Heart left ventricle (tissue), 13 donors: Measurements from ENCODE around the gene RNF130.

Experiments used
- CTCF ChIP-seq, 12 donors: fragments of 200-600 bp; sonication (generic) in 4 of 12; IDR thresholded peaks; one replicate each; pipeline versions ENCODE4 v1.5.0 to v1.8.0; 2018 to 2022; ENCODE audit warnings: antibody characterized with exemption in 12 of 12, mild to moderate bottlenecking in 5 of 12
- POLR2A ChIP-seq, 2 donors: fragments of 450-650 bp; IDR thresholded peaks; one replicate each; pipeline ENCODE4 v1.6.1; 2017; ENCODE audit warnings: antibody characterized with exemption in 2 of 2, mild to moderate bottlenecking in 2 of 2, moderate library complexity in 2 of 2
- donor health status: ischemic (EF 13 %, LVEDD 7.1; RV severe dilation, severe dysfunction).
- donor health status: DM: no; HTN: yes; CAD: no.
- donor health status: DM: no; HTN: no; CAD: no.
- donor health status: ischemic (EF 25% LVEDD 6.9; RV normal size, moderate dysfunction).
- donor health status: ischemic (EF 25% LVEDD 5.7; RV mildly dilated, moderate dysfunction).
- donor health status: ischemic (EF 35%, LVEDD 5.7; RV mildly dilated, moderate dysfunction).
- donor health status: nonischemic (EF 11% LVEDD 7.7; RV severe dilation, severe dysfunction).
- donor health status: DM: yes; HTN: yes; CAD: no.
- donor health status: PGD.
- donor health status: ischemic (EF 29% LVEDD 5.4; RV normal size, mild dysfunction).
- donor health status: nonischemic (EF 23%, LVEDD 6.1; RV moderate dilation, normal function).

- TF ChIP-seq CTCF (IDR thresholded peaks at IDR 0.05), result no peak
- no peak for TF ChIP-seq POLR2A (IDR thresholded peaks at IDR 0.05)
Observed at GRCh38 chr5:179963375-179963774, 108.2 kb downstream of the RNF130 start.
